Kidney (tissue), 14 donors: ENCODE measurements around the gene CARD9. TPM values are rescaled to one million over a fixed set of nuclear protein-coding genes. Genes with fewer than 3 reads are reported as not detected.

ENCODE experiments used
- DNase-seq, 5 donors: peaks; one replicate each; pipeline ENCODE4 v3.0.0-alpha.2; 2013 to 2020
- FAIRE-seq: peaks from 2 replicates; lab custom pipeline; 2012; peaks lifted over from hg19 to GRCh38; lab: Jason Lieb, UNC
- H3K27ac ChIP-seq, 2 donors: one replicate each; pipeline ENCODE4 v1.7.0; 2013; ENCODE audit warnings: low read depth in 2 of 2, low read length in 2 of 2, inconsistent platforms in 1 of 2
- H3K27me3 ChIP-seq: one replicate; pipeline ENCODE4 v1.7.1; 2013; ENCODE audit warnings: low read length, inconsistent platforms; ENCODE audit not compliant: control insufficient read depth, insufficient read depth
- H3K36me3 ChIP-seq, 3 donors: one replicate each; pipeline versions ENCODE4 v1.7.0 to v1.7.1; 2013; ENCODE audit warnings: low read length in 3 of 3, control low read depth in 1 of 3, inconsistent platforms in 1 of 3; ENCODE audit not compliant: insufficient read depth in 3 of 3, control insufficient read depth in 2 of 3
- H3K4me1 ChIP-seq, 3 donors: one replicate each; pipeline versions ENCODE4 v1.7.0 to v1.7.1; 2013; ENCODE audit warnings: low read length in 3 of 3, inconsistent platforms in 1 of 3, low read depth in 1 of 3; ENCODE audit not compliant: control insufficient read depth in 2 of 3, insufficient read depth in 2 of 3
- H3K4me3 ChIP-seq, 3 donors: one replicate each; pipeline versions ENCODE4 v1.7.0 to v1.8.1; 2013; ENCODE audit warnings: low read length in 3 of 3, control low read depth in 1 of 3, inconsistent platforms in 1 of 3
- H3K9ac ChIP-seq, 3 donors: one replicate each; pipeline versions ENCODE4 v1.7.0 to v1.7.1; 2013; ENCODE audit warnings: low read length in 3 of 3, control low read depth in 1 of 3, inconsistent platforms in 1 of 3
- H3K9me3 ChIP-seq, 3 donors: one replicate each; pipeline versions ENCODE4 v1.7.0 to v1.7.1; 2013; ENCODE audit warnings: low read length in 3 of 3, control low read depth in 1 of 3, inconsistent platforms in 1 of 3; ENCODE audit not compliant: control insufficient read depth in 2 of 3, insufficient read depth in 1 of 3
- CTCF ChIP-seq: IDR thresholded peaks from 3 replicates; pipeline ENCODE4 v1.5.1; 2012; ENCODE audit warnings: mild to moderate bottlenecking, moderate library complexity, borderline replicate concordance; ENCODE audit not compliant: insufficient read depth; ENCODE audit errors: extremely low read depth
- intact Hi-C: fragments of 100-400 bp; cut with DNase I; formaldehyde crosslinking; loops from one replicate; pipeline ENCODE4 v1.11.1; 2022
- polyA plus RNA-seq: library from polyadenylated mRNA; stranded (reverse); fragments of 350-450 nt; fragmentation: Illumina TruSeq; extraction: RNeasy Lipid Tissue Mini Kit (QIAGEN cat#74804); gene quantifications from one replicate; pipeline ENCODE4 v1.2.3, GENCODE V29; 2014; ENCODE audit warnings: low read depth, low replicate concordance; ENCODE audit not compliant: insufficient read depth
- total RNA-seq: library from RNA; stranded (reverse); fragmentation: NEBNext Ultra II Directional; extraction: Animal tissue kit (Norgen Biotek cat#: 25700); gene quantifications from one replicate; pipeline ENCODE4 v1.2.1, GENCODE V29; 2021
- donor health status: control.
- donor health status: control.
- donor health status: control.
- donor health status: control.
- donor health status: control.
- donor health status: DM: yes; HTN: yes; CAD: no.
- donor health status: Normal renal cell carcinoma (clear cell type).

Gene CARD9
- total and polyA plus RNA-seq, 2 donors from 2014 or later: 1.5 to 7.0 TPM

- peaks cover 2 to 54% (median 29%) of the 10 kb centered on the region in 3 donors for H3K36me3 ChIP-seq
- H3K27ac ChIP-seq: no peak overlapping the region
- H3K4me3 ChIP-seq: no peak overlapping the region
- H3K9ac ChIP-seq: no peak overlapping the region
- H3K4me1 ChIP-seq: no peaks in the 10 kb centered on the region
- H3K27me3 ChIP-seq: no peaks in the 10 kb centered on the region
- H3K9me3 ChIP-seq: no peaks in the 10 kb centered on the region
- no peak for TF ChIP-seq CTCF
- DNase-seq: no peak
- FAIRE-seq: no peak
- intact Hi-C loops: no loop called here
Measured at GRCh38 chr9:136421791-136422190, 48.3 kb upstream of the CARD9 start.

GRCh38 chr9:136419092-136419420 is 45.6 kb upstream of the CARD9 start:
- no peaks in the 10 kb centered on the region for H3K4me1 ChIP-seq
- no peak overlapping the region for H3K27ac ChIP-seq
- H3K4me3 ChIP-seq: no peak overlapping the region
- FAIRE-seq (no peak), DNase-seq (no peak)
- no peaks in the 10 kb centered on the region for H3K9me3 ChIP-seq
- no peak overlapping the region for H3K9ac ChIP-seq
- intact Hi-C loops: no loop called here
- no peaks in the 10 kb centered on the region for H3K27me3 ChIP-seq
- no peak for TF ChIP-seq CTCF
- peaks cover 2 to 68% (median 42%) of the 10 kb centered on the region in 3 donors for H3K36me3 ChIP-seq

- intact Hi-C loops: no loop called here
- DNase-seq (no peak), FAIRE-seq (no peak)
- H3K4me1 ChIP-seq: no peaks in the 10 kb centered on the region
- no peak overlapping the region for H3K9ac ChIP-seq
- peaks cover 2 to 70% (median 45%) of the 10 kb centered on the region in 3 donors for H3K36me3 ChIP-seq
- no peaks in the 10 kb centered on the region for H3K9me3 ChIP-seq
- no peak overlapping the region for H3K27ac ChIP-seq
- no peak overlapping the region for H3K4me3 ChIP-seq
- no peaks in the 10 kb centered on the region for H3K27me3 ChIP-seq
- TF ChIP-seq CTCF: no peak
Measured at GRCh38 chr9:136418182-136419091, 45.0 kb upstream of the CARD9 start.
